GM12878 (cell line): ENCODE results near the gene METTL21A. TPM values are rescaled to one million over a fixed set of nuclear protein-coding genes. Genes with fewer than 3 reads are reported as not detected.

Experiments used
- ATAC-seq: fragments of 200-7000 bp; cut with Tn5 transposase; 3 replicates; pipeline ENCODE4 v1.9.1; 2020; ENCODE audit warnings: mild to moderate bottlenecking, moderate library complexity
- BruUV-seq: library from RNA; stranded (reverse); fragments of 400-500 nt; replicated peaks from 2 replicates; lab custom pipeline; 2021; lab: Mats Ljungman, UMichigan
- CTCF ChIA-PET: fragments of 300-600 bp; sonication (Branson Sonifier 250); formaldehyde crosslinking; extraction: SDS; loops from one replicate; lab custom pipeline; 2021; ENCODE audit warnings: inconsistent platforms; lab: Yijun Ruan, JAX
- POLR2A ChIA-PET: fragments of 350-600 bp; formaldehyde crosslinking; extraction: SDS; loops from one replicate; lab custom pipeline; 2021; ENCODE audit warnings: inconsistent platforms; lab: Charles Lee
- RAD21 ChIA-PET: fragments of 300-600 bp; sonication (Branson Sonifier 250); formaldehyde crosslinking; loops from one replicate; lab custom pipeline; 2023; ENCODE audit warnings: antibody characterized with exemption; ENCODE audit not compliant: unreplicated experiment; lab: Charles Lee
- SMC1A ChIA-PET: fragments of 300-600 bp; sonication (Branson Sonifier 250); formaldehyde crosslinking; loops from one replicate; lab custom pipeline; 2023; ENCODE audit not compliant: unreplicated experiment, uncharacterized antibody; lab: Charles Lee
- DNase-seq: peaks from one replicate; pipeline ENCODE4 v3.0.0-alpha.2; 2011; ENCODE audit warnings: low read depth, low spot score
- FAIRE-seq: peaks from 3 replicates; lab custom pipeline; 2011; peaks lifted over from hg19 to GRCh38; lab: Jason Lieb, UNC
- H2AFZ ChIP-seq: 2 replicates; pipeline ENCODE4 v1.6.0; 2011; ENCODE audit warnings: low read depth, low read length, control low read depth; ENCODE audit not compliant: control insufficient read depth
- H3K27ac ChIP-seq: 2 replicates; pipeline ENCODE4 v1.5.1; 2011; ENCODE audit warnings: control low read depth; ENCODE audit not compliant: control insufficient read depth, insufficient read depth
- H3K27me3 ChIP-seq, 2 experiments: replicated peaks in 1 of 2; 2 replicates each; pipeline versions ENCODE4 v1.6.0 to v1.6.1; 2011; ENCODE audit warnings: low read length in 1 of 2; ENCODE audit not compliant: control insufficient read depth in 2 of 2, insufficient read depth in 2 of 2
- H3K36me3 ChIP-seq, 2 experiments: 2 replicates each; pipeline ENCODE4 v1.5.1; 2011; ENCODE audit warnings: low read length in 1 of 2; ENCODE audit not compliant: control insufficient read depth in 2 of 2, insufficient read depth in 2 of 2
- H3K4me1 ChIP-seq: 2 replicates; pipeline ENCODE4 v1.6.1; 2011; ENCODE audit warnings: mild to moderate bottlenecking, low read length, moderate library complexity, mixed read lengths; ENCODE audit not compliant: control insufficient read depth, insufficient read depth
- H3K4me2 ChIP-seq: 2 replicates; pipeline ENCODE4 v1.6.0; 2011; ENCODE audit warnings: control low read depth; ENCODE audit not compliant: control insufficient read depth, insufficient read depth
- H3K4me3 ChIP-seq: fragments of 200-600 bp; sonication (generic); 2 replicates; pipeline ENCODE4 v1.5.1; 2016
- H3K79me2 ChIP-seq: 2 replicates; pipeline ENCODE4 v1.6.0; 2011; ENCODE audit warnings: low read length; ENCODE audit not compliant: control insufficient read depth, insufficient read depth
- H3K9ac ChIP-seq: 2 replicates; pipeline ENCODE4 v1.8.0; 2011; ENCODE audit warnings: low read length, control low read depth, mixed read lengths; ENCODE audit not compliant: control insufficient read depth, insufficient read depth
- H3K9me3 ChIP-seq: replicated peaks from 3 replicates; pipeline ENCODE4 v1.5.1; 2011; ENCODE audit warnings: mild to moderate bottlenecking, low read length; ENCODE audit not compliant: control insufficient read depth, insufficient read depth
- H4K20me1 ChIP-seq: 2 replicates; pipeline ENCODE4 v1.6.0; 2011; ENCODE audit not compliant: control insufficient read depth, insufficient read depth
- CREM ChIP-seq: IDR thresholded peaks from 2 replicates; pipeline ENCODE4 v1.6.1; 2014; ENCODE audit warnings: antibody characterized with exemption, low read depth
- SIX5 ChIP-seq: IDR thresholded peaks from 2 replicates; pipeline ENCODE4 v1.6.1; 2011; ENCODE audit warnings: mild to moderate bottlenecking, low read depth, low read length, moderate library complexity; ENCODE audit not compliant: severe bottlenecking
- TCF3 ChIP-seq: IDR thresholded peaks from 2 replicates; pipeline ENCODE4 v1.6.1; 2012; ENCODE audit warnings: low read depth, mild to moderate bottlenecking, low read length, borderline replicate concordance; ENCODE audit not compliant: insufficient read depth
- ZNF274 ChIP-seq: IDR thresholded peaks from one replicate; pipeline ENCODE4 v1.8.0; 2011; ENCODE audit not compliant: insufficient read length, insufficient read depth
- ZNF622 ChIP-seq: fragments of 450-650 bp; IDR thresholded peaks from 2 replicates; pipeline ENCODE4 v1.6.1; 2017; ENCODE audit warnings: mild to moderate bottlenecking, inconsistent platforms
- WGBS: methylation state at CpG from one replicate; pipeline ENCODE4 v1.1.6; 2016; ENCODE audit warnings: low lambda C conversion rate; ENCODE audit not compliant: insufficient replicate concordance, insufficient coverage; ENCODE audit errors: missing lambda C conversion rate; 5-methylcytosine and 5-hydroxymethylcytosine counted together
- in situ Hi-C: fragments of 300-500 bp; cut with MboI; formaldehyde crosslinking; loops from 9 replicates; pipeline ENCODE4 v1.14.3; 2018; ENCODE audit warnings: mixed read lengths
- intact Hi-C: fragments of 100-400 bp; cut with micrococcal nuclease; formaldehyde crosslinking; loops from one replicate; pipeline ENCODE4 v1.14.2; 2022; ENCODE audit not compliant: unreplicated experiment
- polyA plus RNA-seq, 11 experiments: library from polyadenylated mRNA; depleted of rRNA in 4 of 11; unstranded in 6 of 11; stranded (reverse) in 5 of 11; fragments of >200 nt; fragmentation: Nextera tagmentation in 4 of 11; fragmentation: Illumina TruSeq in 1 of 11; extraction: Ambion mirVana in 4 of 11; extraction: Trizol in 1 of 11; gene quantifications; 1 replicate in 1 of 11; 2 replicates in 10 of 11; pipeline versions ENCODE4 v1.2.1 to v1.2.3, GENCODE V29; 2011 to 2016; ENCODE audit warnings: inconsistent platforms in 2 of 11, missing spikeins in 2 of 11, low read depth in 1 of 11
- total RNA-seq, 4 experiments: library from RNA; depleted of rRNA in 3 of 4; stranded (reverse); fragments of >200 nt in 3 of 4; fragmentation: Illumina TruSeq in 1 of 4; extraction: Trizol in 1 of 4; gene quantifications; 2 replicates each; pipeline versions ENCODE4 v1.2.1 to v1.2.3, GENCODE V29; 2013 to 2021
- TF ChIP-seq, protein P1 (sequence below): IDR thresholded peaks from 2 replicates; pipeline ENCODE4 v1.6.1; 2011; ENCODE audit warnings: borderline replicate concordance, low read depth, mild to moderate bottlenecking, moderate library complexity, low read length; ENCODE audit not compliant: insufficient read depth, poor library complexity, severe bottlenecking

Gene METTL21A
- total and polyA plus RNA-seq, 10 of the 15 experiments (the other 5 are each of a cell fraction or from before 2014, with no cell fraction given), result 6.8 to 41.7 (median 27.8) TPM

DNA sequence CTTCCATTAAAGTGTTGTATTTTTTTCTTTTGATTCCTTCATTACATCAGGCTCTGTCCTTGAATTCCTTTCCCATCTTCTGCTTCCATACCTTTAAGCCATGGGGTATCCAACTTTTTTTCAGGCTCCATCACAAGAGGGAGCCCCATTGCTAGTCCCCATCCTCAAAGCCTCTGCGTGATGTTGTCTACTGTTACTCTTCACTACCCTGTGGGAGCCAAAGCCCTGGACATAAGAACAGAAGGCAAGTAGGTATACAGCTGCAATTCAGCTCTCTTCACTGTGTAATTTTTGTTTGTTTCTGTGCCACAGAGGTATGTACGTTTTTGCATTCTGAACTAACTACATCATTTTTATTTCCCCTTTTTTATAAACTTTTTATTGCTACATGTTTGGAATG lies 49.6 kb upstream of the METTL21A start:
- H4K20me1 ChIP-seq, result no peaks in the 10 kb centered on the region
- in situ Hi-C loops, result no loop called here
- BruUV-seq, result no TSS peak
- no peak overlapping the region for H3K4me3 ChIP-seq
- RAD21 ChIA-PET, result interaction anchor here (0.7 to 2.1 kb wide), 2 partner anchors 10 to 1148 kb away, joined by 4 to 10 read pairs; no protein-coding TSS in a partner anchor
- POLR2A ChIA-PET, result interaction anchor here (0.6 to 0.7 kb wide), 2 partner anchors 14 to 48 kb away, joined by 4 to 5 read pairs; no protein-coding TSS in a partner anchor
- CTCF ChIA-PET, result interaction anchor here (0.6 to 1.9 kb wide), 4 partner anchors 17 to 445 kb away, joined by 3 to 7 read pairs (median 4); no protein-coding TSS in a partner anchor
- intact Hi-C loops, result no loop called here
- FAIRE-seq (no peak), DNase-seq (no peak), ATAC-seq (no peak)
- whole genome bisulfite sequencing, result 44% methylated on average over 2 of the region's 2 CpGs
- no peak overlapping the region for H2AFZ ChIP-seq
- no peaks in the 10 kb centered on the region for H3K4me1 ChIP-seq
- H3K27me3 ChIP-seq, result no peaks in the 10 kb centered on the region
- TF ChIP-seq TCF3, result no peak
- TF ChIP-seq ZNF622, result no peak
- TF ChIP-seq ZNF274, result no peak
- no peak for TF ChIP-seq CREM
- TF ChIP-seq, protein P1, sequence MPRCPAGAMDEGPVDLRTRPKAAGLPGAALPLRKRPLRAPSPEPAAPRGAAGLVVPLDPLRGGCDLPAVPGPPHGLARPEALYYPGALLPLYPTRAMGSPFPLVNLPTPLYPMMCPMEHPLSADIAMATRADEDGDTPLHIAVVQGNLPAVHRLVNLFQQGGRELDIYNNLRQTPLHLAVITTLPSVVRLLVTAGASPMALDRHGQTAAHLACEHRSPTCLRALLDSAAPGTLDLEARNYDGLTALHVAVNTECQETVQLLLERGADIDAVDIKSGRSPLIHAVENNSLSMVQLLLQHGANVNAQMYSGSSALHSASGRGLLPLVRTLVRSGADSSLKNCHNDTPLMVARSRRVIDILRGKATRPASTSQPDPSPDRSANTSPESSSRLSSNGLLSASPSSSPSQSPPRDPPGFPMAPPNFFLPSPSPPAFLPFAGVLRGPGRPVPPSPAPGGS, result no peak
- no peak for TF ChIP-seq SIX5
- H3K36me3 ChIP-seq, result no peaks in the 10 kb centered on the region
- H3K9me3 ChIP-seq, result no peaks in the 10 kb centered on the region
- SMC1A ChIA-PET, result interaction anchor here (0.6 to 2.3 kb wide), 6 partner anchors 9 to 380 kb away, joined by 3 to 7 read pairs (median 4); no protein-coding TSS in a partner anchor
- H3K79me2 ChIP-seq, result no peaks in the 10 kb centered on the region
- H3K9ac ChIP-seq, result no peak overlapping the region
- no peak overlapping the region for H3K4me2 ChIP-seq
- H3K27ac ChIP-seq, result no peak overlapping the region
